ENCODE data around the gene HOXC6. TPM values are rescaled to one million over a fixed set of nuclear protein-coding genes. Genes with fewer than 3 reads are reported as not detected.
A peak's percentile ranks its signal among the peaks of the same experiment; 100 is the strongest.
"Not testable (repeated sequence)": the region's sequence is repeated elsewhere in the genome, so short reads cannot be mapped to it uniquely, and the experiment has no call there.

Gene HOXC6
- total and polyA plus RNA-seq, 9 donors = 3.9 to 56.1 (median 23.3) TPM

GRCh38 chr12:54040148-54040494 lies 11.9 kb downstream of the HOXC6 start:
- Histone ChIP-seq H3K27ac (peak overlapping the region in 1 of 2 donors; percentile 86), H3K4me3 (no peak overlapping the region), H3K4me1 (ENCODE audit: insufficient read depth) (peaks cover 26% of the 10 kb centered on the region), H3K9me3 (no peaks in the 10 kb centered on the region), H3K36me3 (no peaks in the 10 kb centered on the region), H3K27me3 (no peaks in the 10 kb centered on the region)
- TF ChIP-seq EP300 (IDR thresholded peaks at IDR 0.05) (no peak), CTCF (IDR thresholded peaks at IDR 0.05) (no peak), POLR2A (IDR thresholded peaks at IDR 0.05) (no peak)
- DNase-seq = peak in 3 of 5 donors; percentile 9 to 37 (median 36)
- 44 to 65% (median 46%) methylated on average over 4 of the region's 4 CpGs for WGBS, 3 donors
- intact Hi-C loops (cut with DNase I) = no loop called here

GRCh38 chr12:54040648-54041047 lies 12.4 kb downstream of the HOXC6 start:
- WGBS, 3 donors = 80 to 86% (median 83%) methylated on average over 3 of the region's 3 CpGs

GRCh38 chr12:54041097-54041690 lies 13.0 kb downstream of the HOXC6 start:
- Histone ChIP-seq H3K36me3 (no peaks in the 10 kb centered on the region), H3K4me1 (ENCODE audit: insufficient read depth) (peaks cover 26% of the 10 kb centered on the region), H3K4me3 (no peak overlapping the region), H3K9me3 (no peaks in the 10 kb centered on the region), H3K27me3 (no peaks in the 10 kb centered on the region), H3K27ac (no peak overlapping the region)
- TF ChIP-seq POLR2A (IDR thresholded peaks at IDR 0.05) = no peak
- no peak for TF ChIP-seq EP300 (IDR thresholded peaks at IDR 0.05)
- TF ChIP-seq CTCF (IDR thresholded peaks at IDR 0.05) = no peak
- 88 to 96% (median 94%) methylated on average over 2 of the region's 2 CpGs for WGBS, 3 donors
- intact Hi-C loops (cut with DNase I) = no loop called here
- no peak for DNase-seq

More at GRCh38 chr12:54040648-54041047, 12.4 kb downstream of the HOXC6 start:
- TF ChIP-seq POLR2A (IDR thresholded peaks at IDR 0.05) (no peak), EP300 (IDR thresholded peaks at IDR 0.05) (no peak), CTCF (IDR thresholded peaks at IDR 0.05) (no peak)
- no peak for DNase-seq
- intact Hi-C loops (cut with DNase I) = no loop called here
- H3K27me3 ChIP-seq = no peaks in the 10 kb centered on the region
- H3K4me1 ChIP-seq (ENCODE audit: insufficient read depth) = peaks cover 26% of the 10 kb centered on the region
- no peaks in the 10 kb centered on the region for H3K36me3 ChIP-seq
- H3K27ac ChIP-seq = peak overlapping the region in 1 of 2 donors; percentile 86
- H3K9me3 ChIP-seq = no peaks in the 10 kb centered on the region
- no peak overlapping the region for H3K4me3 ChIP-seq

- H3K27me3 ChIP-seq; H3K4me3 ChIP-seq; H3K9me3 ChIP-seq; H3K27ac ChIP-seq; H3K36me3 ChIP-seq; DNase-seq; intact Hi-C loops (cut with DNase I): not testable (repeated sequence)
- H3K4me1 ChIP-seq (ENCODE audit: insufficient read depth) = peaks cover 24% of the 10 kb centered on the region
- WGBS, 3 donors = 82 to 89% (median 87%) methylated on average over 6 of the region's 6 CpGs
These were observed 13.8 kb downstream of the HOXC6 start for GRCh38 chr12:54042033-54042432.

GRCh38 chr12:54042970-54043853 lies 15.0 kb downstream of the HOXC6 start:
- WGBS, 3 donors = 41 to 48% (median 42%) methylated on average over 6 of the region's 6 CpGs
- intact Hi-C loops (cut with DNase I) = no loop called here
- TF ChIP-seq CTCF (IDR thresholded peaks at IDR 0.05) = no peak
- TF ChIP-seq EP300 (IDR thresholded peaks at IDR 0.05) = no peak
- no peak for TF ChIP-seq POLR2A (IDR thresholded peaks at IDR 0.05)
- peak overlapping the region in 1 of 2 donors; percentile 65 for H3K27ac ChIP-seq
- no peaks in the 10 kb centered on the region for H3K27me3 ChIP-seq
- H3K36me3 ChIP-seq = no peaks in the 10 kb centered on the region
- no peak overlapping the region for H3K4me3 ChIP-seq
- peaks cover 19% of the 10 kb centered on the region for H3K4me1 ChIP-seq (ENCODE audit: insufficient read depth)
- H3K9me3 ChIP-seq = no peaks in the 10 kb centered on the region
- peak in 2 of 5 donors; percentile 15 to 35 for DNase-seq
